22Rv1 (cell line): Measurements from ENCODE around the gene FSIP1.

Experiments
- ZFX ChIP-seq: fragments of 450-650 bp; IDR thresholded peaks from 2 replicates; pipeline ENCODE4 v1.6.1; 2017; ENCODE audit warnings: antibody characterized with exemption, borderline replicate concordance
- TF ChIP-seq, protein P1 (sequence below): fragments of 450-650 bp; IDR thresholded peaks from 2 replicates; pipeline ENCODE4 v1.5.1; 2017; ENCODE audit warnings: mild to moderate bottlenecking

DNA sequence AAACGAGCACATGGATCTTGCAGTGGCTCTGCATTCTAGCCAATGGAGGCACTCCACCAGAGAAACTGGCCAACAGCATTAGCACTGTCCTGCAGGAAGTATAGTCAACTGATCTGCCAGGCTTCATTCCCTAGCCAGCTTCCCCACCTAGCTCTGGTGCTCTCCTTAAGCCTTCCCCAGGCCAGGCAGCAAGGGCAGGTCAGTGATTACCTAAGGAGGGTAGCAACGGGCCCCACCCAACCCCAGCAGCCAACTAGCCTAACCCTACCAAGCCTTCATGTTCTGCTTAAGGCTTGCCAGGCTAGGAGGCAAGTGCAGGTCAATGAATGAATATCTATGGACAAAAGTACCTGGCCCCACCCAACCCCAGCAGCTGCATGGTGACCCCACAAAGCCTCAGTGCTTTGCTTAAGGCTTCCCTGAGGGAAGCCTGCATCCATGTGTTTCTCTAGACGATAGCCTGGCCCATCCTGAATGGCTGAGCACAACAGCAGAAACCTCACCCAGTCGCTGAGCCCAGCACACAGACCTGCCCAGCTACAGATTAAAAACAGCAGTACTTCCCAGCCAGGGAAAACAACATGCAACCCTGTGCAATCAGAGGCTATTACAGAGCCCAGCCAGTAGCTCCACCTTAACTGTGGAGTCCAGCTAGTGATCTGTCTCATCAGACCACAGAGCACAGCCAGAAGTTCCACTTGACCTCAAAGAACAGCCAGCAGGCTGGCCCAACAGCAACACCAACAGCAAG is 173.3 kb downstream of the FSIP1 start:
- TF ChIP-seq, protein P1, sequence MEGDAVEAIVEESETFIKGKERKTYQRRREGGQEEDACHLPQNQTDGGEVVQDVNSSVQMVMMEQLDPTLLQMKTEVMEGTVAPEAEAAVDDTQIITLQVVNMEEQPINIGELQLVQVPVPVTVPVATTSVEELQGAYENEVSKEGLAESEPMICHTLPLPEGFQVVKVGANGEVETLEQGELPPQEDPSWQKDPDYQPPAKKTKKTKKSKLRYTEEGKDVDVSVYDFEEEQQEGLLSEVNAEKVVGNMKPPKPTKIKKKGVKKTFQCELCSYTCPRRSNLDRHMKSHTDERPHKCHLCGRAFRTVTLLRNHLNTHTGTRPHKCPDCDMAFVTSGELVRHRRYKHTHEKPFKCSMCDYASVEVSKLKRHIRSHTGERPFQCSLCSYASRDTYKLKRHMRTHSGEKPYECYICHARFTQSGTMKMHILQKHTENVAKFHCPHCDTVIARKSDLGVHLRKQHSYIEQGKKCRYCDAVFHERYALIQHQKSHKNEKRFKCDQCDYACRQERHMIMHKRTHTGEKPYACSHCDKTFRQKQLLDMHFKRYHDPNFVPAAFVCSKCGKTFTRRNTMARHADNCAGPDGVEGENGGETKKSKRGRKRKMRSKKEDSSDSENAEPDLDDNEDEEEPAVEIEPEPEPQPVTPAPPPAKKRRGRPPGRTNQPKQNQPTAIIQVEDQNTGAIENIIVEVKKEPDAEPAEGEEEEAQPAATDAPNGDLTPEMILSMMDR: no peak
- TF ChIP-seq ZFX: no peak
